NCI-H1436 treated with DMSO at 0.1 percent for 48 hours (cell line): Measurements from ENCODE around the gene CPEB3.

ENCODE experiments used
- DNase-seq: peaks from one replicate; lab custom pipeline; 2025; lab: John Stamatoyannopoulos, UW

The CPEB3 gene

DNA sequence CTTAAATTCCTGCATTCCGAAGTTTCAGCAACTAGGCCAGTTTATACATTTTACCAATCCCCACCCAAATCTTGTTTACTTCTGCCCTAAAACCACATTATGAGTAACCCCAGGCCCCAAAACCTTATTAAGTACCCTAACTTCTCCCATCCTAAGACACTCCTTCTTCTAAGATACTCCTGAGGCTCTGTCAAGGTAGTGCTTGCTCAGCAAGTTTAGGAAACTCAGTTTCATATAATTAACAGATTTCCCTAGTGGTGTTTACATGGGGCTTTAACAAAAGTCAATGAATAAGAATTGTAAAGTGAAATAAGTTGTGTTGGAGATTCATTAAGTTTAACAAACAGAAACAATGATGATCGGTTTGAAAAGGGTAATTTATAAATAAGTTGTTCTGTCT, 77.8 kb downstream of the CPEB3 start:
- no peak for DNase-seq

DNA sequence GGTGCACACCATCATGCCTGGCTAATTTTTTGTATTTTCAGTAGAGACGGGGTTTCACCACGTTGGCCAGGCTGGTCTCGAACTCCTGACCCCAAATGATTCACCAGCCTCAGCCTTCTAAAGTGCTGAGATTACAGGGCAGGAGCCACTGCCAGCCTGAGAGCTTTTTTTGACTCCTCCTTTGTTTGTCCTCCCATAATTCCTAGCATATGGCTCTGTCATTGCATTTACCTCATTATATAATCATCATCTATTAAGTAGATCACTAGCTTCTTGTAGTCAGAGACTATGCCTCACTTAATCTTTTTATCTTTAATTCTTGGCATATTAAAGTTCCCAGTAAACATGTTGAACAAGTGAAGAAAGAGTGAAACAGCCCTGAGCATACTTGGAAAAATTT, 82.1 kb downstream of the CPEB3 start:
- no peak for DNase-seq

DNA sequence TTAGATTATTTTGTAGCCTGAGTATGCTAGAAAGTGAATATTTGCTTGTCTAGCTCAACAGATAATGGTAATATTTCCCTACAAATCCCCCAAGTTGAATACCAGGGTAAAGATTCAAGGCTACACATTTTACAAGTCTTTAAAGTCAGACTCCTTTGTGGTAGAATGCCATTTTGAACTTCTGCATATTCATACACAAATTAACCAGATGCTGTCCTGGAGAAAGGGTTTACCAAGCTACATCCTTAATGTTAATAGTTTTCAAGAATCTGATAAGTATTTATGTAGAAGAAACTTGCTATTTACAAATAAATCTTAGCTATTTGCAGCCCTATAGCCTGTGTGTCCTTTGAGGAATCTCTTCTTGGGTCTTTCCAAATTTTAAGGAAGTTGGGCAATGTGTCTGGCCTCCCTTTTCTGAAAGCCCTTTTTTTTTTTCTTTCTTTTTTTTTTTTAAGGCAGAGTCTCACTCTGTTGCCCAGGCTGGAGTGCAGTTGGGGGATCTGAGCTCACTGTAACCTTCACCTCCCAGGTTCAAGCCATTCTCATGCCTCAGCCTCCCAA, 82.6 kb downstream of the CPEB3 start:
- DNase-seq: no peak

DNA sequence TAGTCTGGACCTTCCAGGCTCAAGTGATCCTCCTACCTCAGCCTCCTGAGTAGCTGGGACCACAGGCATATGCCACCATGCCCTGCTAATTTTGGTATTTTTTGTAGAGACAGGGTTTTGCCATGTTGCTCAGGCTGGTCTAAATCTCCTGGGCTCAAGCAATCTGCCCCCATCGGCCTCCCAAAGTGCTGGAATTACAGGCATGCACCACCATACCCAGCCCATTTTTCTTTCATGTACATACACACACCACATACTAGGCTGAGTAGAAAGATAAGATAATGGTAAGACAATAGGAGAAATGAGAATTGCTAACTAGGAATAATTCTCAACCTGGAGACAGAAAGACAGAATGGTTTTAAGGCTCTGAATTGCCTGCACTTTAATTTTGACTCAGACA, 83.8 kb downstream of the CPEB3 start:
- DNase-seq: no peak

DNA sequence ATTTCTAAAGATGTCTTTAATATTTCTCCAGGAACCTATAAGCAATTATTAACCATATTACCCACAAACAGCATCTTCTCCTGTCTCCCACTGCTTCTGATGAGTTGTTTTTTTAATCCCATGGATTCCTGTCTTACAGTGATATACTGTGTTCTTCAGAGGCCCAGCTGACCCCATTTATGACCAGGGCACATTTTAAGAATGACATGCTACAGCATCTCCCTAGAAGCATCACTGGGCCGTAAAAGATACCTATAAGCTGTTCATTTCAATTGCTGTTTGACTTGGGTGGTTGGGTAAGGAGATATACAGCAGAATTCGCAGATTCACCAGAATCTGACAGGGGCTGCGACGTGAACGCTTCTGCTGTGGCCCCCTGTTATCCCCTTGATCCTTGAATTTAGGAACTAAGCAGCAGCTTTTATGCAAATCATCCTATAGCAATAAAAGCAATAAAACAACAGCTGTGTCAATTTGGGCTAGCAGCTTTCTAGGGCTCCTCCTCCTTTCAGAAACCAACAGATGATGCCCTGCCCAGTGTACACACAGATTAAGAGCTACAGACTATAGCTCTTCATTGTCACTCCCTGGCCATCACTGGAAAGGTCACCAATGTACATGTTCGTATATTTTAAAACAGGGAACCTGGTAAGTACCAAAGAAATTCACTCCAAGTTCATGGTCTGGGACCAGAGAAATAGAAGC, 86.8 kb downstream of the CPEB3 start:
- no peak for DNase-seq

DNA sequence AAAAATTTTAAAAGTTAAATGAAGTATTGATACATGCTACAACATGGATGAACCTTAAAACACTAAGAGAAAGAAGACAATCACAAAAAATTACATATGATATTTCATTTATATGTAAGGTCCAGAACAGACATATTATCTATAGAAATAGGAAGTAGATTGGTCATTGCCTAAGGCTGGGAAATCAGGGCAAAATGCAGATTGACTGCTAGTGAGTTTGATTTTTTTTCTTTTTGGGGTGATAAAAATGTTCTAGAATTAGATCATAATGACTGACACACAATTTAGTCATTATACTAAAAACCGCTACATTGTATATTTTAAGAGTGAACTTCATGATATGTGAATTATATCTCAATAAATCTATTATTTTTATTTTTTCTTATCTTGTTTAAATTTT, 88.3 kb downstream of the CPEB3 start:
- no peak for DNase-seq

DNA sequence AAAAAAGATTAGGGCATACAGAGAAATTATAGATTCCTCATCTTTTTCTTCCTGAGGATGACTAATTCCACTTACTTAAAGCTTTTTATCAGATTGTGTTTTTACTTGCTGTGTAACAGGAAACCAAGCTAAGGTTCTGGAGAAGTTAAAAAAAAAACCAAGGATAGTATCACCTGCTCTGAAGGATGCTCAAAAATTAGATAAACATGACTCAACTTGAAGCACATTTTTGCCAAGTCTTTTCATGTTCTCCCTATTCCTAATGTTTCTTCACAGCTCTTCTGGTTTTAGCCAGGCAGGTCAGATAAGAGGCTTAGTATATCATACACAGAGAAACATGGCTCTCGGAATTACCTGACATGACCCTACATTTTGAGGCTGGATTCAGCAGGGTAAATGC, 90.3 kb downstream of the CPEB3 start:
- DNase-seq: no peak

DNA sequence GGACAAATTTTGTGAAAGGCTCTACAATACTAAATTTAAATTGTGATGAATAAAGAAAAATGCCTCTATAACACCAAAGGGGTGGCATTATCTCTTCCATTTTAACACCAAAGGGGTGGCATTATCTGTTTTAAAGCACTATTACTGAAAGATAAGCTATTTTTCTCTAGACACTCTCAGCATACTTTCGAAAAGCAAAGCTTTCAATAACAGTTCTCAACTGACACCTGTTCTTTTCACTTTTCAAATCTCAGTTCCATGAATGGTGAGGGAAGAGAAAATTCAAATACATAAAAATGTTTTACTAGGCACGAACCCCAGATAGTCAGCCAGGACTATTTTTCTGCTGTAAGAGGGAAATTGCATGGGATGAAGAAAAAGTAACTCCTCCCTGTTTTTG, 103.8 kb downstream of the CPEB3 start:
- no peak for DNase-seq

DNA sequence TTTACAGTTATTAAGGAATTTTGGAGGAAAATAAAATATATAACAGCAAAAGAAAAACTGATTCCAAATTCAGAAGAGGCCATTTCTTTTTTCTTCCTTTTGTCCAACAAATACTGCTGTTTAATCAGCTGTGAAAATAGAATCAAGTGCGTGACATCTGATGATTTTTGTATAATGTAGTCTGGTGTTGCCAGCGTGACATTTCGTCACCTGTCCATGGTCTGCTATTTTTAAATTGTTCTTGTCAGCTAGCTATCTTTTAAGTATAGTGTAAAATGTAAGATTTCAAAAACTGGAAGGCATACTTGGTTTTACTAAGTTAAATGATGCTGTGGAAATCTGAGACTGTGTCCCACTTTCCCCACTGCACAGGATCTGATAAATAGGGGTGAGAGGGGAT, 105.9 kb downstream of the CPEB3 start:
- DNase-seq: no peak

DNA sequence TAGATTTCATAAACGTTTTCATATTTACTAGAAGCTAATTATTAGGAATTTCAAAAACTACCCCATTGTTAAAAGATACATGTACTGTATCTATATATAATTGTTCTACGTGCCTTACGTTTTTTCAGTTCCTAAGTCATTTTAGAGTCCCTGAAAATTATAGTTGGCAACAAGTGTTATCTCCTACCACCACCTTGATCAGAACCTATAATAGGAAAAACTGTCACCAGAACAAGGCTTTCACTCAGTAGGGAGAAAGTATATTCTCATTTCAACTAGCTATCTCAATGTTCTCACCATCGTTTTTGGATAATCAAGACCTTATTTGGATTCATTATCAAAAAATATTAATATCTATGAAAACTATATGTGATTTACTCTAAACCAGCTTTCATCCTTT, 107.7 kb downstream of the CPEB3 start:
- DNase-seq: no peak

DNA sequence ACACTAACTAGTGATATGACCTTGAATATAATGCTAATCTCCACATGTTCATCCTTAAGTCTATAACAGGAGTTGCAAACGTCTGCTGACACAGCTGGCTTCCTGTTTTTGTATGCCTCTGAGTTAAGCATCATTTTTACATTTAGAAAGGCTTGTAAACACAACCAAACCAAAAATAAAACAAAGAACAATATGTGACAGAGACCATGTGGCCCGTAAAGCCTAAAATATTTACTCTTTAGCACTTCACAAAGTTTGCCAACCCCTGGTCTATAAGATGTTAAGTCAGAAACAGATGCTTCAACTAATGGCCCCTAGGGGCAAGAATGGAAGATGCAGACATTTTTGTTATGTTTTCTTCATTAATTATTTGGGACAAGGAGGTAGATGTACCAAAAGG, 109.3 kb downstream of the CPEB3 start:
- no peak for DNase-seq

DNA sequence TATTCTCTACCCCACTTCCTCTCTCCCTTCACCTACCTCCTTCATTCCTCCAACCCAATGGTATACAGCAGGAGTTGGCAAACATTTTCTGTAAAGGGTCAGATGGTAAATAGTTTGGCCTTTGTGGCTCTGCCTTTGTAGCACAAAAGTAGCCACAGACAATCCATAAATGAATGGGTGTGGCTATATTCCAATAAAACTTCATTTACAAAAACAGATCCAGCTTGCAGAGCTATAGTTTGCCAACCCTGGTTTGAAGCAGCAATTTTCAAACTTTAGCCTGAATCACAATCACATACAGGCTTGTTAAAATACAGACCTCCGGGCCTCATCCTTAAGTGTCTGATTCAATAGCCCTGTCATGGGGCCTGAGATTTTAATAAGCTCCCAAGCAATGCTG, 110.5 kb downstream of the CPEB3 start:
- no peak for DNase-seq

DNA sequence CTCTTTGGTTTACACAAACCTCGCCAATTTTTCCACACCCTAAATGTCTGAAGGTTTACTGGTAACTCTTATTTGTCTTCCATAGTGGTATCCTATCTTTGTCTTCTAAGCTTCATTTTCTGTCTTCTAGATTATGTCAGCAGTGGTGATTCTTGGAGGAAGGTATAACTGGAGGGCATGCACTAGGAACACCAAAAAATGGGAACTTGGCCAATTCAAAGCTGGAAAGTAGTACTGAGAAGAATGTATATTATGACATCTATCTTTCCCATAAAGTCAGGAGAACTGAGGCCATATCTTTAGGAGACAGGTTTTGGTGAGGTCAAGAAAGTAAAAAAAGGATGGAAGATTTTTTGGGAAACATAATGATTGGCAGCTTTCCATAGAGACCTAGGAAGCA, 113.3 kb downstream of the CPEB3 start:
- no peak for DNase-seq

DNA sequence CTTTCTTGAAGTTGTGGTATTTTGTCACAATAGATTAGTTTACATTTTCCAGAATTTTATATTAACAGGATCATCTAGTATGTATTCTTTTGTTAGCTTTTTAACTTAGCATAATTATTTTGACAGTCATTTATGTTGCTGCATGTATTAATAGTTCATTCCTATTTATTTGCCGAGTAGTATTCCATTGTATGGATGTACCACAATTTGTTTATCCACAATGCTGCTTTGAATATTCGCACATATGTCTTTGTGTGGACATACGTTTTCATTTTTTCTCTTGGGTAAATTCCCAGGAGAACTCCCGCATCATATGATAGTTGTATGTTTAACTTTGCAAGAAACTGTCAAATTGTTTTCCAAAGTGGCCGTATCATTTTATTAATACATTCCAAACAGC, 115.7 kb downstream of the CPEB3 start:
- DNase-seq: no peak

DNA sequence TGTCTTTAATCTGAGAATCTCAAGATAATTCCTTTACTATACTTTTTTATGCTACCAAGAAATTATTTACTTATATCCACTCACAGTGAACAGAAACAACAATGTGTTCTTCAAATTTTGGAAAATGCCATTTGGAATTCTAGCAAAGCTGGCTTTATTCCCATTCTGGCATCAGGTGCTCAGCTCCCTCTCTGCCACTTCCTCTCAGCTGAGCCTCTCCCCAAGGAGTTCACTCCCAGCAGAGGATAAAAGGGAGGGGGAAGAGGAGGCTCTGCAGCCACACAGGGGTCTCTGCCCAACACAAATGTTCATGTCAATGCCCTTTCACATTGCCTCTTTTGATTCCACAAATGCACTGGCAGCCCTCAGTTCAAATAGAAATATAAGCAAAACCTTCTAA, 116.9 kb downstream of the CPEB3 start:
- DNase-seq: no peak

DNA sequence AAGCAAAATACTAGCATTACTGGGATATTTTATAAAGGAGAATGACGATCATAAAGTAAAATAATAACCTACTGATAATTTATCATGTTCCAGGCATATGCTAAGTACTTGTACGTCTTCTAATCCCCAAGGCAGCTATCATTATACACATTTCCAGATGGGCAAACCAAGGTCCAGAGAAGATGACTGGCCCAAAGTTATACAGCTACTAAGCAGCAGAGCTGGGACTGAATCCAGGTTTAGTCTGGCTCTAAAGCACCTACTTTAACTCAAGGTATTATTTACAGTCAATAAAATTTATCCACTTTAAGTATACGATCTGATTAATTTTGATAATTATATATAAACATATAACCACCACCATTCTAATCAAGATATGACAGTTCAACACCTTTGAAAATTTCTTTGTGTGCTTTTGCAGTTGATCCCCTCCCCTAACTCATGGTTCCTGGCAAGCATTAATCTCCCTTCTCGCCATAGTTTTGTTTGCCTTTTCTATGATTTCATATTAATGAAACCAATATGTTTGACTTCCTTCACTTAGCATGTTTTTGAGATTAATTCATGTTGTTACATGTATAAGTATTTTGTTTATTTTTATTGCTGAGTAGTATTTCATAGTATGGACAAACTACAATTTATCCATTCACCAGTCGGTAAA, 126.7 kb downstream of the CPEB3 start:
- no peak for DNase-seq

DNA sequence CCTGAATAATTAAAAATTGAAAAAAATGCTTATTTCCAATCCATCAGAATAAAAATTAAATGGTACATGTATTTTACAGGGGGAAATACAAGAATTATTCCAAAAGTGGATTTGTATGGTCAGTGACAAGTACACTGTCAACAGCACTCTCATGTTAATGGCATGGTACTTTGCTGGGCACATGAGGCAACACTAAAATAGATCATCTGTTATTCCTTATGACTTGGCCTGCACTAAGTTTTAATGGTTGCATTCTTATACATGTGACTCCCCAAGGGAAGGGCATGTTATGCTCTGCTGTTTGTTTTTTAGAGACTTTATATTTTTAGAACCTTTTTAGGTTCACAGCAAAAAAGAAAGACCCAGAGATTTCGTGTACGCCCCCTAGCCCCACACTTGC, 128.3 kb downstream of the CPEB3 start:
- no peak for DNase-seq

DNA sequence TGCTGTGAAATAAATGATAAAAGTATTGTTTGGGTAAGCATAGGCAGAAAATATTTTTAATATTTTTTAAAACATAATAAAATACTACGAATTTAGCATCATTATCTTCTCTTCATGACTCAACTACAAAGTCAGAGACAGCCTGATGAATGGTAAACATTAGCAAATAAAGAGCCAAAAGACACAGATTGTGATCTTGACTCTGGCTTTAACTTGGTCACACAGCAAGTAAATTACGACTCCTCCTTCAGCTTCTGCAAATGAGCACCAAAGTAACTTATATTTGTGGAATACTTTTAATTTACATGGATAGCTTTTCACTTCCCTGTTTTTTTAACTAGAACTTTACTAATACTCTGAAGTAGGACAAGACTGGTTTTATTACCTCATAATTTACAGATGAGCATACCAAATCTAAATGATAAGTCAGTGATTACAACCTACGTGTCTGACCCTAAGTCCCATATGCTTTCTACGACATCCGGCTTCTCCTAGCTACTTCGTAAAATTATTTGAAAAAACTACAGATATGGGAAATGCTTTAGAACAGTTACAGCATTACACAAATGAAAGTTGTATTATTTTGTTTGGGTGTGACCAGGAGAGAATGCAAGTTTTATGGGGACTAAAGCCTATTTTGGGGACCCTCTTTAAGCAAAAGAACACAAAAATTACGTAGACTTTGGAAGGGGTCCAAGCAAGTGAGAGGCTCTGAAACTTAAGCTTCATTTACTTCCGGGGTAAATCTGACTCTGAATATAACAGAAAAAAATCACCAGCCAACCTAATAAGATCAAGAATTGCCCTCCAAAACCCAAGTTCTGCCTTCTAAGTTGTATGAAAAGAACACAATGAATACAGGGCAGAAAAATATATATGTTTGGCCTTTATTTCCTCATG, 133.8 kb downstream of the CPEB3 start:
- DNase-seq: no peak

DNA sequence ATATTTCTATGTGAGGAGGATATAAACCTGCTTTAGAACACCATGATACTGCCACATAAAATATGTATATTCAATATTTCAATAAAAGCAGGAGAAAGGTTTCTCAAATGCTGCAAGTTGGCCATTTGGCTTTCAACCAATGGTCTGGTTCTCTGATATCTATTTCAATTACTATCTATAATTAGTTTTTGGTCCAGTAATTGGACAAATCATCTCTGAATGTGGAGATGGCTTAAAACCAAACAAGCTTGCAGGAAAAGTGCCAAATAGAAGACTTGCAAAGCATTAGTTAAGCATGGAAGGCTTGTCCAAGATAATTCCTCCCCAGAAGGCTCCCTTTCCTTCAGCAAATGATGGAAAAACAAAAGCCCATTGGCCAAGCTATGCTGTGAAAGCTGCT, 140.1 kb downstream of the CPEB3 start:
- no peak for DNase-seq

DNA sequence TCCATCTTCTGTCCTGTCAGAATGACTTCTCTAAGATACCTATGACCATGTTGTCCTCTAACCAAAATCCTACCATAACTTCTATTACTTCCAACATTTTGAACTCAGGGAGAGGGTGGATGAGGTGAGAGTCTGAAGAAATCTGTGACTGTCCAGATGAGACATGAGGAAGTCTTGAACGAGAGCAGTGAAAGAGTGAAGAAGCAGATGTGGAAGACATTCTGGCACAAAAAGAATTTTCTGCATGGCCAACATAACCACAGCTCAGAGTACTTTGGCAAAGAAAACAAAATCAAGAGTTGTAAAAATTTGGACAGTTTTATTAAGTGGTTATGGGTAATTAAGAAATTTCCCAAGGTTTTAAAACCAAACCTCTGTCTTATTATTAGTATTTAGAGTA, 141.6 kb downstream of the CPEB3 start:
- no peak for DNase-seq

DNA sequence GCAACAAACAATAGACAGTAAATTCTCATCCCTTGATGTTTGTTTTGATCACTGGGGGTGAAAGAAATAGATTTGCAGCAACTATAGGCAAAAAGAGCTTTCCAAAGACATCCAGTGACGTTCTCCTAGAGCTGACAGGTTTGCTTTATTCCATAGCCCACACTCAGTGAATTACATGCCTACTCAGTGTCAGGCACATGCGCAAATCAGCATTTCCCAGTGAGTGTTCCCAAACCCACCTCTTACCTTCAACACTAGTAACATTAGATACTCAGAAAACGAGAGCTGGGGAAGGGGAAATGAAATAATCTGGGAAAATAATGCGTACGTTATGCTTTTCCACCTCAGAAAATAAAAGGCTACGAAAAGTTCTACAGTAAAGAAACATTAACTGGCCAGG, 144.1 kb downstream of the CPEB3 start:
- no peak for DNase-seq

DNA sequence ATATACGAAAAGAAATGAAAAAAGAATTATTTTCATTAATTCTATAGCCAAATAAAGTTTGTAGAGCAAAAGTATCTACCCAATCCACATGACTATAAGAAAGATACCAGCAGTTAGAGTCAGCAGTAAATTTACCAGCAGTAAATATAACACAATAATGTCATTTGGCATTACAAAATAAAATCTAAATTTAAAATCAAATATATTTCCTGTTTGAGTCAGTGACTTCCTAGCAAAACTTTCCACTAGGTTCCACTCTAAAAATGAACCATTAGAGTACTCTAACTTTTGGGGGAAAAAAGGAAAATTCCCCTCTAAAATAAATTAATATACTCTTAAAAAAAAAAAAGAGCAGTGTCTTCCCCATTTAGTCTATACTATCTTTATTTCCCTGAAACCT, 144.8 kb downstream of the CPEB3 start:
- no peak for DNase-seq

DNA sequence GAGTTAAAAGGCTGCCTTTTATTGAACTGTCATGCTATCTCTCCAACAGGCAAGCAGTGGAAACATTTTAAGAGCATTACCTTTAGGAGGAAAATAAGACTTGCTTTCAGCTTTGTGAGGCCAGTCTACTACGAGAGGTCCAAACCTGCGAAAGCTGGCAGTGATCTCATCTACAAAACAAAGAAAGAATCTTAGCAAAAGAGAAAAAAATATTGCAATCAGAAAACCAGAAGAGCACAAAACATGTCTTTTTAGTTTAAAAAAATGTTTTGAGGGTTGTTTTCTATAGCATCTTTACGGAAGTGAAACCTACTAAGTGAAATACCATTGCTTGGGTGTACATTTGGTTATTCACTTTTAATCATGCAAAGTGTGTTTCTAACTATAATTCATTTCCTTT, 147.9 kb downstream of the CPEB3 start:
- DNase-seq: no peak
